ENCODE results near the gene NKAIN4. TPM values are rescaled to one million over a fixed set of nuclear protein-coding genes. Genes with fewer than 3 reads are reported as not detected.
A peak's percentile ranks its signal among the peaks of the same experiment; 100 is the strongest.

NKAIN4 gene
- total RNA-seq, 1 donor from 2014 or later, result not detected

- Mint-ChIP-seq H3K36me3 (ENCODE audit: low read depth) (peaks cover 48% of the 10 kb centered on the region), H3K9me3 (no peaks in the 10 kb centered on the region), H3K27me3 (no peaks in the 10 kb centered on the region), H3K4me3 (no peak overlapping the region), H3K4me1 (peaks cover 17% of the 10 kb centered on the region), H3K27ac (no peak overlapping the region)
- intact Hi-C loops (cut with micrococcal nuclease), result no loop called here
- CTCF ChIA-PET, result no interaction called here
- ATAC-seq (ENCODE audit: low read depth) (no peak), DNase-seq (no peak)
- POLR2A ChIA-PET, result no interaction called here
- no peak for TF ChIP-seq CTCF (IDR thresholded peaks at IDR 0.05)
Measured at GRCh38 chr20:63277466-63278272, 23.4 kb upstream of the NKAIN4 start.

GRCh38 chr20:63276956-63277355 lies 22.7 kb upstream of the NKAIN4 start:
- ChIA-PET POLR2A (no interaction called here), CTCF (no interaction called here)
- peaks cover 43% of the 10 kb centered on the region for H3K36me3 Mint-ChIP-seq (ENCODE audit: low read depth)
- TF ChIP-seq CTCF (IDR thresholded peaks at IDR 0.05), result no peak
- ATAC-seq (ENCODE audit: low read depth) (no peak), DNase-seq (no peak)
- intact Hi-C loops (cut with micrococcal nuclease), result no loop called here
- no peak overlapping the region for H3K27ac Mint-ChIP-seq
- H3K4me3 Mint-ChIP-seq, result no peak overlapping the region
- peaks cover 17% of the 10 kb centered on the region for H3K4me1 Mint-ChIP-seq
- H3K27me3 Mint-ChIP-seq, result no peaks in the 10 kb centered on the region
- no peaks in the 10 kb centered on the region for H3K9me3 Mint-ChIP-seq

- ChIA-PET CTCF (no interaction called here), POLR2A (no interaction called here)
- Mint-ChIP-seq H3K27me3 (no peaks in the 10 kb centered on the region), H3K36me3 (ENCODE audit: low read depth) (peaks cover 37% of the 10 kb centered on the region), H3K4me3 (no peak overlapping the region), H3K4me1 (peaks cover 21% of the 10 kb centered on the region), H3K27ac (no peak overlapping the region), H3K9me3 (no peaks in the 10 kb centered on the region)
- intact Hi-C loops (cut with micrococcal nuclease), result no loop called here
- ATAC-seq (ENCODE audit: low read depth), result no peak
- no peak for DNase-seq
- TF ChIP-seq CTCF (IDR thresholded peaks at IDR 0.05), result no peak
Measured at GRCh38 chr20:63275825-63276224, 21.6 kb upstream of the NKAIN4 start.

GRCh38 chr20:63274381-63275228 lies 20.3 kb upstream of the NKAIN4 start:
- peaks cover 21% of the 10 kb centered on the region for H3K4me1 Mint-ChIP-seq
- no peaks in the 10 kb centered on the region for H3K9me3 Mint-ChIP-seq
- H3K4me3 Mint-ChIP-seq, result peak overlapping the region; percentile 58
- H3K36me3 Mint-ChIP-seq (ENCODE audit: low read depth), result peaks cover 28% of the 10 kb centered on the region
- ATAC-seq (ENCODE audit: low read depth), result no peak
- no peaks in the 10 kb centered on the region for H3K27me3 Mint-ChIP-seq
- no peak for TF ChIP-seq CTCF (IDR thresholded peaks at IDR 0.05)
- intact Hi-C loops (cut with micrococcal nuclease), result loop anchor here (5.0 kb wide), 2 partner anchors 97 to 788 kb away; partner anchors contain the start of gene TCEA2
- no peak overlapping the region for H3K27ac Mint-ChIP-seq
- DNase-seq, result no peak
- ChIA-PET POLR2A (no interaction called here), CTCF (no interaction called here)

All from activated B cell treated with CpG ODN at 0.5 μM for 24 hours (primary cell).